ENCODE data around the gene ABHD8. TPM values are rescaled to one million over a fixed set of nuclear protein-coding genes. Genes with fewer than 3 reads are reported as not detected.

The ABHD8 gene
- total RNA-seq, 1 experiment from 2014 or later = 5.2 TPM

GRCh38 chr19:17324357-17325114 is 21.3 kb upstream of the ABHD8 start:
- no peak overlapping the region for H2AFZ ChIP-seq (ENCODE audit: low read depth, low read length, poor library complexity, severe bottlenecking)
- CTCF ChIA-PET = no interaction called here
- H3K9ac ChIP-seq (ENCODE audit: low read length) = no peak overlapping the region
- peaks cover 5 to 18% of the 10 kb centered on the region in 2 experiments for H3K4me1 ChIP-seq (ENCODE audit: control insufficient read depth in 1 of 2, insufficient read depth in 2 of 2, low read length in 2 of 2)
- no peak overlapping the region for H3K27ac ChIP-seq (ENCODE audit: low read depth, low read length)
- intact Hi-C loops (cut with micrococcal nuclease) = no loop called here
- no peaks in the 10 kb centered on the region for H3K27me3 ChIP-seq (ENCODE audit: insufficient read depth, low read length)
- ATAC-seq (no peak), DNase-seq (ENCODE audit: low read depth, low spot score) (no peak)
- peaks cover 9 to 10% of the 10 kb centered on the region in 2 experiments; a peak in 2 of 4 replicates for H3K36me3 ChIP-seq (ENCODE audit: control insufficient read depth in 1 of 2, insufficient read depth in 2 of 2, low read length in 2 of 2)
- TF ChIP-seq CBX3 (IDR thresholded peaks at IDR 0.05; ENCODE audit: low read depth) (no peak), CEBPB (IDR thresholded peaks at IDR 0.05; ENCODE audit: low read depth) (no peak), ZFX (IDR thresholded peaks at IDR 0.05) (no peak), ELF1 (IDR thresholded peaks at IDR 0.05; ENCODE audit: borderline replicate concordance, low read depth) (no peak), EZH2phosphoT487 (IDR thresholded peaks at IDR 0.05; ENCODE audit: borderline replicate concordance) (no peak), RAD21 (IDR thresholded peaks at IDR 0.05; ENCODE audit: low read depth) (no peak), POLR2A (IDR thresholded peaks at IDR 0.05; ENCODE audit: borderline replicate concordance, extremely low read depth, insufficient read depth, insufficient read length) (no peak), EGR1 (IDR thresholded peaks at IDR 0.05; ENCODE audit: low read depth) (no peak), EZH2 (IDR thresholded peaks at IDR 0.05) (no peak), YY1 (IDR thresholded peaks at IDR 0.05; ENCODE audit: extremely low read depth, insufficient replicate concordance, low read depth, low read length) (no peak), REST (IDR thresholded peaks at IDR 0.05; ENCODE audit: low read depth) (no peak), POLR2AphosphoS5 (IDR thresholded peaks at IDR 0.05; ENCODE audit: low read depth, low read length) (no peak), SRF (IDR thresholded peaks at IDR 0.05; ENCODE audit: low read depth) (no peak), JUND (IDR thresholded peaks at IDR 0.05) (no peak), SP1 (IDR thresholded peaks at IDR 0.05; ENCODE audit: low read depth) (no peak), ZBTB33 (IDR thresholded peaks at IDR 0.05; ENCODE audit: extremely low read depth, insufficient replicate concordance, low read length) (no peak), TCF7L2 (IDR thresholded peaks at IDR 0.05; ENCODE audit: borderline replicate concordance, extremely low read depth, insufficient read depth, insufficient read length) (no peak)
- TF ChIP-seq, protein P1, sequence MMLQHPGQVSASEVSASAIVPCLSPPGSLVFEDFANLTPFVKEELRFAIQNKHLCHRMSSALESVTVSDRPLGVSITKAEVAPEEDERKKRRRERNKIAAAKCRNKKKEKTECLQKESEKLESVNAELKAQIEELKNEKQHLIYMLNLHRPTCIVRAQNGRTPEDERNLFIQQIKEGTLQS (IDR thresholded peaks at IDR 0.05) = no peak
- H3K79me2 ChIP-seq (ENCODE audit: insufficient read depth, low read length) = no peaks in the 10 kb centered on the region
- BruUV-seq (replicated peaks) = TSS peak; percentile 38
- no peak overlapping the region for H3K4me3 ChIP-seq (replicated peaks in 1 of 2; ENCODE audit: low read depth in 1 of 2, low read length in 2 of 2)
- H3K9me3 ChIP-seq (ENCODE audit: control insufficient read depth in 1 of 2, insufficient read depth in 1 of 2, low read depth in 1 of 2, low read length in 2 of 2) = no peaks in the 10 kb centered on the region
- H3K4me2 ChIP-seq (ENCODE audit: low read length) = no peak overlapping the region
- POLR2A ChIA-PET = no interaction called here
- RAD21 ChIA-PET (ENCODE audit: low non-redundant PET in 1 of 2, low total read pairs in 2 of 2, uncharacterized antibody in 2 of 2, unreplicated experiment in 2 of 2) = no interaction called here
- H3K9me2 ChIP-seq (ENCODE audit: insufficient read depth) = no peaks in the 10 kb centered on the region
- no peaks in the 10 kb centered on the region for H4K20me1 ChIP-seq (ENCODE audit: insufficient read depth)

Measured in HCT116 (cell line).